Measurements from ENCODE around the gene GNAL.

- TF ChIP-seq EZH2 (IDR thresholded peaks at IDR 0.05) (no peak), POLR2AphosphoS5 (IDR thresholded peaks at IDR 0.05; ENCODE audit: borderline replicate concordance, low read depth, low read length) (no peak)
Measured at GRCh38 chr18:11733031-11733430, 44.0 kb downstream of the GNAL start.
